RCC 7860 (cell line): Measurements from ENCODE around the gene HIBADH.
"Not testable (repeated sequence)": the region's sequence is repeated elsewhere in the genome, so short reads cannot be mapped to it uniquely, and the experiment has no call there.

ENCODE experiments used
- DNase-seq: peaks from one replicate; pipeline ENCODE4 v3.0.0-alpha.2; 2015; ENCODE audit warnings: low spot score
- FAIRE-seq: peaks from 2 replicates; lab custom pipeline; 2012; peaks lifted over from hg19 to GRCh38; lab: Jason Lieb, UNC

The HIBADH gene

DNA sequence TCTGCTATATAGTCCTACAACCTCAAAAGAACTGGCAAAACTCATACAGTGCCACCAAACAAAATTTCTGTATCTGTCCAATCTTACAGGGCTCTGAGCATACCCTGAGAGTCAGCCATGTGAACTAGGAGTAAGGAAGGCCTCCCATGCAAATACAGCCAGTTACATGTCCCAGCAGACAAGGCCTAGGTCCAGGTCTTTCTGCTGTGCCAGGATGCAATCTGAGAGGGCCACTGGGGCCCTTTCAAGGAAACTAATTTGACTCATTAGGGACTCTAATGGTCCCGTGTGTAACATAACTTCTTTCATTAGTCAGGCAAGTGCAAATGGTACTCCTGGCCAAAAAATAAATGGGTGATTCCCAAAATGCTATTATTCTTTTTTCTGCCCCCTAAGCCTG, 17.9 kb upstream of the HIBADH start:
- DNase-seq (no peak), FAIRE-seq (no peak)

DNA sequence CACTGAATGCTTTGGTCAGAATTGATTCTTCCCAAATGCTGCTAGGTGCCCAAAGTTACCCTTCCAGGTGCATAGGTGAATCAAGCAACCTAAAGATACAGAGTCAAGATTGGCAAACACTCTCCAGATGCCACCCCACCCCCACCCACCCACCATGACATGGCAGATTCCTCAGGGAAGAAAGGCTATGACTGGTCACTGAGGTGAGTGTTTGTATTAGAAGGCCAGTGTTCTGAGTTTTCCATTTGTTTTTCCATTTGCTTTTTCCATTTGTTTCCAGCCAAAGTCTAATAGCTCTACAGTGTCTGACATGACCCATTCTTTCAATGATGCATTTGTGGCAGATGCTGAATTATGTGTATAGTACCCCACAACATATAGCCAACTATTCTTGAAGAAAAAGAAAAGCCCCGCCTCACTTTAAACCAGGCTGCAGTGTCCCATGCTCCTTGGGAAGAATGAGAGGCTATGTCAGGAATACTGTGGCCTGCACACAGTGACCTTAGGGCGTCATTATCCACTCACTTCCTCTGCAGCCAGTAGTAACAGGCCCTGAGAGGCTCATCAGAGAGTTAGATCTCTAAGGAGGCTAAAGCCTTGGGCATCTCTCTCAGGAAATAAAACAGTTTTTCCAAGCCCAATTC, 16.1 kb upstream of the HIBADH start:
- DNase-seq (peak; percentile 41), FAIRE-seq (no peak)

DNA sequence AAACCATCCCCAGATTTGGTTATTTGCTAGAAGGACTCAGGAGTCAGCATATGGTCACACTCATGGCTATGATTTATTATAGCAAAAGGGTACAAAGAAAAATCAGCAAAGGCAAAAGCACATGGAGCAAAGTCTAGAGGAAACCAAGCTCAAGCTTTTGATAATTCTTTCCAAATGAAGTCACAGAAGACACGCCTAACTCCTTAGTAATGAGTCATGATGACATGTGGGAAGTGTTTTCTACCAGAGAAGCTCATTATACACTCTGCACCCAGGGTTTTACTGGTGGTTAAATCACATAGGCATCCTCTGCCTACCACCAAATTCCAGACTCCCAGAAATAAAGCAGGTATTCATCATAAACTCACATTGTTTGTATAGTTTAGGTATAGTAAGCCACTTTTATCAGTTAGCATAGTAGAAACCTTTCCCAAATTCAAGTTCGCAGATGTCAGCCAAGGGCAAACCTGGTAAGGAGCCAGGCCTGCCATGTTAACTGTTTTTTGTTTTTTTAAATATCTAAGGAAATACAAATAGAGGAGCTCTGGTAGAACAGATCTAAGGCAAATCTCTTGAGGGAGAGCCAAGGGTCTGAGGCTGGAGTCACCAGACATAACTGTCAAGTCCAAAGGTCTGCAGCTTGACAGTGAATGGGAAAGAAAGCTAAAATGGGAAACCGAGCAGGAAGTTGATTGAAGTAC, 15.4 kb upstream of the HIBADH start:
- peak; percentile 96 for FAIRE-seq

DNA sequence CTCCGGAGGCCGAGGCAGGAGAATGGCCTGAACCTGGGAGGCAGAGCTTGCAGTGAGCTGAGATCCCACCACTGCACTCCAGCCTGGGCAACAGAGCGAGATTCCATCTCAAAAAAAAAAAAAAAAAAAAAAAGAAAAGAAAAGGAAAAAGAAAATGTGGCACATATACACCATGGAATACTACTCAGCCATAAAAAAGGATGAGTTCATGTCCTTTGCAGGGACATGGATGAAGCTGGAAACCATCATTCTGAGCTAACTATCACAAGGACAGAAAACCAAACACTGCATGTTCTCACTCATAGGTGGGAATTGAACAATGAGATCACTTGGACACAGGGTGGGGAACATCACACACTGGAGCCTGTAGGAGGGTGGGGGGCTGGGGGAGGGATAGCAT, 11.4 kb upstream of the HIBADH start:
- FAIRE-seq, DNase-seq: not testable (repeated sequence)

More for the DNA sequence above, 15.4 kb upstream of the HIBADH start:
- DNase-seq, result peak; percentile 98

DNA sequence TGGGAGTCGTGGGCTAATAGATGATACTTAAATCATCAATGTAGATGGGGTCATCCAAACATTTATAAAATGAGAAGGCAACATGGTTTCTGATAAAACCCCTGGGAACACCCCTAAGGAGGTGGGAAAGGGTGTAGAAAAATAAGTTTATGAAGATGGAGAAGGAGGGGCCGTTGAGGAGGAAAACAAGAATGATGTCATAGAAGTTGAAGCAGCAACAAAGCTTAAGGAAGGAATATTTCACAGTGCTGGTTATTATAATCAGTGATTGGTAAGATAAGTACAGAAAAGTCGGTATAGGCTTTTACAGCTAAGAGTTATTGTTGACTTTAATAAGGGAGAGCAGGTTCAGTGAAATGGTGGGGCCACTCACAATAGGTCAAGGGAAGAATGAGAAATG, 9.0 kb upstream of the HIBADH start:
- DNase-seq (no peak), FAIRE-seq (no peak)

DNA sequence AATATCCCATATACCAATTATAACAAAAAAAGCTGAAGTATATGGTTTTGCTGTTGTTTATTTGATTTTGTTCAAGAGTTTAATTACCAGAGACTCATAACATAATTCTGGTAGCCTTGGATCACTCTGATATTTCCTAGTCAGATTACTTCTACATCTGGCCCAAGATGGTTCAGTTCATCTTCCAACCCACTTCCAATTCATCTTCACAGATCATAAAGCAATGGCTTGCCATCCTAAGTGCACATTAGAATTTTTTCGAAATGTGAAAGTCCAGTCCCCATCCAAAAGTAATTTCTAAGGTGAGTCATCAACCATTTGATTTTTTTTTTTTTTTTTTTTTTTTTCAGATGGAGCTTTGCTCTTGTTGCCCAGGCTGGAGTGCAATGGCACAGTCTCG, 8.0 kb upstream of the HIBADH start:
- DNase-seq, result no peak
- FAIRE-seq, result no peak

DNA sequence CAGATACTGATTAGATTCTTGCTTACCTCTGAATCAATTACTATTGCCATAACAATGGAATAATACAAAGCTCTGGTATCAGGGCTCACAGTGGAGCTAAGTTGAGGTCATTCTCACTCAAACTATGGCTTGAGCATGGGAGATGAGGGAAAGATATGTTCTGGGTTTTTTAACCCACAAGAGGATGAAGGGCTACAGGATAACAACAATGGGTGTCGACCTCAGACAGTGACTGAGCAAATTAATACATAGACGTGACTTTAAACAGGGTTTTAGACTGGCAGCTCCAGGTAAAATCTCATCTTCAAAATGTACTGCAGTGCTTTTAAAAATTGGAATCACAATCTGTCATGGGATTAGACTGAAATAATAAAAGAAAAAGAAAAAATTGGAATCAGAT, 7.5 kb upstream of the HIBADH start:
- FAIRE-seq, result no peak

DNA sequence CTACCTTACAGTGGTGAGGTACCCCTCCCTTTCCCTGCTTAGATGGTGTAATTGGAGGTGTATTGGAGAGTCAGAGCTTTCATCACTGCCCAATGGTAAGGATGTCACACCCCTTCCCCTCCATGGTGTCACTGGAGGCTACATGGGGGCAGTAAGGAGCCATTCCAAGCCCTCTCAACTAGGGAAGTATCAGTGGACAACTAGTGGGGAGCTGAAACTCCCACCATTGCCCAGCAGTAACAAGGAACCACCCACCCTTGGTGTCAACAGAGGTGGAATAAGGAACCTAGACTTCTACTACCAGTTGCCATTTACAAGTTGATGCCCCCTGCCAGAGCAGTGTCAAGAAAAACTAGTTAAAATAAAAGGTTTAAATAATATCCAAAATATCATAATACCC, 2.8 kb upstream of the HIBADH start:
- FAIRE-seq (no peak), DNase-seq (no peak)

More for the DNA sequence above, 7.5 kb upstream of the HIBADH start:
- DNase-seq, result no peak

DNA sequence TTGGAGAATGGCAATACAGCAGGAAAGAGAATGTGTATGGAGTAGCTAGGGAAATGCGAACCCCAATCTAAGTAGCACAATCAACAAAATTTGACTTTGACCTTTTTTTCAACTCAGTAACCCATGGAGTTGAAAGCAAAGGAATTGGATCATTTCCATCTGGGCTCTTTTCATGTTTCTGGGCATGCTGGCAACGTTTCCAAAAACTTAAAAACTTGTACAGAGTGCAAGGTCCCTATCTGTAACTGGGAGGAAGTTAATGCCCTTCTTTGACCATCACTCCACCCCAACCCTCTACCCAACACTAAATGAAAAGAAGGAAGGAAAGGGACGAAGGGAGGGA, 1.3 kb upstream of the HIBADH start:
- FAIRE-seq (no peak), DNase-seq (no peak)

DNA sequence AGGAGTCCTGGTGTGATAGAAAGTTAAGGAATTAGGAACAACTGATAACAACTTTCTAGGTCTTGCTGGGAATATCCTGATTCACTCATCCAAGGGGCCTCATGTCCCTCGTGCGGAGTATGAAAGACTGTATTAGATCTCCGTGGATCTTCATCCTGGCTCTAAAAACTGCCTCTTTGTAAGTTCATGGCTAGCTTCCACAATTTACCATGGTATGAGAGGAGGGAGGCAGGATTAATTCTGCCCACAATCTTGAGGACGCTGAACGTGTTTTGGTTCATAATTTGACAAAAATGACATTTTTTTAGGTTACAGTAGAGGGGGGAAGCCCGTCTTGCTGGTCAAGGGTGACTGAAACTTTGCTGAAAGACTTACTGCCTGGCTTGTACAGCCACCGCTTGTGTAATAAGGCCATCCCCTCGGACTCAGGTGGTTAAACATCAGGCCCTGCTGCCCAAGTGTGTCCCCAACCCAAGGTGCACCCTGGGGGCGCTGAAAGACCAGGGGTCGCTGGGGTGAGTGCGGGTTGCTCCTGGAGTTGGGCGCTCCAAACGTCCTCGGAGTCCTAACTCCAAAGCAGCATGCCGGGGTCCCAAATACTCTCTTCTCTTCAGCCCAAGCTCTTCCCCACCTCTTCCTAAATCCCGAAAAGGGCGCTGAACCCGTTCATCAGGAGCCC, 733 bp downstream of the HIBADH start:
- DNase-seq, result peak; percentile 13
- no peak for FAIRE-seq

DNA sequence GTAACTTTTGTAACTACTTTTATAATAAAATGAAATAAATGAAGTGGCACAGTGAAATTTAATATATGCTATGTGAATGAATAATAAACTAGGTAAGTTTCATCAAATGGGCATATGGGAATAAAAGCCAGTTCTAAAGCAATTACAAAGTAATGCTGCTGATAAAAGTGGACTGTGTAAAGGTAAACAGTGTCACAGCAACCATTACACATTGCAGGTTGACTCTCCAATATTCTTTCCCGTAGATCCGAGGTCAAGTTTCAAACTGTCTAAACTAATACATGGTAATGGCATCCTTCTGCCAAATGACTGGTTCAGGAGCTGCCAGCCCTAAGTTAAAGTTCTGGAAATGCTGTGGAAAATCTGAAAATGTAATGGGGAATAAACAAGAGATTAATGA, 6.0 kb downstream of the HIBADH start:
- FAIRE-seq, result no peak
- DNase-seq, result no peak

DNA sequence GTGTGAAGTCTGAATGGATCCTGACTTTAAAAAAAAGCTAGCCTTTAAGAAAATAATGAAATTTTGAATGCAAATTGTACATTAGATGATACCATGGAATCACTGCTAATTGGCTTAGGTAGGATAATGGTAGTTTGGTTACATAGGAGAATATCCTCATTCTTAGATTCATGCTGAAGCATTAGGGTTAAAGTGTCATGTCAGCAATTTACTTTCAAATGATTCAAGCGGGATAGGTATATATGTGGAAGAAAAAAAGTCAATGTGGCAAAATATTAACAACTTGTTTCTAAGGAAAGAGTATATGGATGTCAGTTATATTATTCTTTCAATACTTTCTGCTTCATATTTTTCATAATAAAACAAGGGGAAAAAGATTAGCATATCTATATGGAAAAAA, 7.5 kb downstream of the HIBADH start:
- DNase-seq (no peak), FAIRE-seq (no peak)

DNA sequence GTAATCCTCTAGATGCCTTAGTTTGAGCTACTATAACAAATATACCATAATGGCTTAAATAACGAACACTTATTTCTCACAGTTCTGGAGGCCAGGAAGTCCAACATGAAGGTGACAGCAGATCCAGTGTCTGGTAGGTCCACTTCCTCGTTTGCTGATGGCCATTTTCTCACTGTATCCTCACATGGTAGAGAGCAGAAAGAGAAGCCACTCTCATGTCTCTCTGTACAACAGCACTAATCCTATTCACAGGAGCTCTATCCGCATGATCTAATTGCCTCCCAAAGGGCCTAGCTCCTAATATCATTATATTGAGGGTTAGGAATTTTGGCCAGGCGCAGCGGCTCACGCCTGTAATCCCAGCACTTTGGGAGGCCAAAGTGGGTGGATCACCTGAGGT, 10.2 kb downstream of the HIBADH start:
- no peak for DNase-seq
- FAIRE-seq, result no peak

DNA sequence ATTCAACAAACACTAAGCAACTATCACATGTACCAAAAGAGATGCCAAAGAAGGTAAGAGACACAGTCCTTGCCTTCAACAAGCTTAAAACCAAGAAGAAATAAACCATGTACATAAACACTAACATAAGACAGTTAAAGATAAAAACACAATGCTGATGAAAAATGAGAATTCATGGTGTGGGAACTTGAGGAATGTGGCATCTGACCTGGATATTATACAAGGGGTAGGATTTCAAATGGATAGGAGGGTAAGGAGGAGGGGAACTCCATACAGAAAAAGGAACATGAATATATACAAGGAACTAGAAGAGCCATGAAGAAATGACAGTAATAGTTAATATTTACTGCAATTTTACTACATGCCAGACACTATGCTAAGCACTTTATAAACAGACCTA, 11.0 kb downstream of the HIBADH start:
- no peak for DNase-seq
- FAIRE-seq, result no peak

DNA sequence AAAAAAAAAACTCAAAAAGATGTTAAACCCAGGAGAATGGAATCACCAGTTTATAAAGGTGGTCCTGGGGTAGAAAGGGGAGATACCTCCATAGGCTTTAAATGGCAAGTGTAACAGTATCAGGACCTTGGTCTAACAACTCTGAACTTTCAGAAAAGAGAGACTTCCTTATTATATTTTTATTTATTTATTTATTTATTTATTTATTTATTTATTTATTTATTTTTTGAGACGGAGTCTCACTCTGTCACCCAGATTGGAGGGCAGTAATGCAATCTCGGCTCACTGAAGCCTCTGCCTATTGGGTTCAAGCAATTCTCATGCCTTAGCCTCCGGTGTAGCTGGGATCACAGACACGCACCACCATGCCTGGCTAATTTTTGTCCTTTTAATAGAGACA, 12.4 kb downstream of the HIBADH start:
- DNase-seq, result no peak
- no peak for FAIRE-seq

DNA sequence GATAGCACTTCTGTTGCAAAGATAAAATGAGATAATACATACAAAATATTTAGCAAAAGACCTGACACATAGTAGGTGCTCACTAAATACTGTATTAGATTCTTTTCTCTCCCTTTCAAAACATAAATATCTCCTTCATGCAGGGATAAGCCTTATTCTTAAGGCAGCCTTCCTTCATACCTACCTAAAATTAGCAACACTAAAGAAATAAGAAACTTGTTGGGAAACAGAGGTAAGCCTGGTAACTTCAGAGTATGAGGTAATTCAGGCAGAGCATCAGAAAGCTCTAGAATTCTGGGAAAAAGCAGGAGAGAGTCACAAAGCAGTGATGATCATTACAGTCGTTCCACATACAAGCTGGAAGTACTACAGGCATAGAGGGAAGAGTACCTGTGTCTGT, 15.2 kb downstream of the HIBADH start:
- no peak for DNase-seq

DNA sequence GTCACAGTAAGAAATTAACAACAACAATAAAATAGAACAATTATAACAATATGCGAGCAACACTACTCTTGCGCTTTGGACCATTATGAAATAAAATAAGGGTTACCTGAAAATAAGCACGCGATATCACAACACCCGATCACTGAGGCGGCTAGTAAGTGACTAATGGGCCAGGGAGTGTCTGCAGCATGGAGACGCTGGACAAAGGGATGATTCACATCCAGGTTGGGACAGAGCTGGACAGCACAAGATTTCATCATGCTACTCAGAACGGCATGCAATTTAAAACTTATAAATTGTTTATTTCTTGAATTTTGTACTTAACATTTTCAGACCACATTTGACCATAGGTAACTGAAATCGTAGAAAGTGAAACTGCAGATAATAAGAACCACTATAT, 15.6 kb downstream of the HIBADH start:
- DNase-seq (peak; percentile 82), FAIRE-seq (peak; percentile 95)

More for the DNA sequence above, 15.2 kb downstream of the HIBADH start:
- FAIRE-seq, result no peak

DNA sequence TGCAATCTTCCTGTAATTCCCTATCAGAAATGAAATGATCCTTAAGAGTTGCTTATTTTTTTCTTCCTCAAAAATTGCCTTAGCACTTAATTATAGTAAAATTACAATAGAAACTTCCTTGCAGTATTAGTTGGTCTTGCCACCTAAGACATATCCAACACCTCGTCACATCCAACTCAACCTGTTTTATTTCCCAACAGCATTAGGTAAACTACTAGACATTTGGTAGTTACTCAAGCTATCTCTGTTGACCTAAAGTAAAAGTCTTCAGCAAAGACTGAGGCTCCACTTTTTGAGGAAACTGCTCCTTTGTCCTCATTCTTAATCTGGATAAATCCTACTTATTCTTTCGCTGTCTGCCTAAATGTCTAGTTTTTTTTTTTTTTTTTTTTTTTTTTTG, 20.4 kb downstream of the HIBADH start:
- no peak for DNase-seq
- FAIRE-seq, result no peak

DNA sequence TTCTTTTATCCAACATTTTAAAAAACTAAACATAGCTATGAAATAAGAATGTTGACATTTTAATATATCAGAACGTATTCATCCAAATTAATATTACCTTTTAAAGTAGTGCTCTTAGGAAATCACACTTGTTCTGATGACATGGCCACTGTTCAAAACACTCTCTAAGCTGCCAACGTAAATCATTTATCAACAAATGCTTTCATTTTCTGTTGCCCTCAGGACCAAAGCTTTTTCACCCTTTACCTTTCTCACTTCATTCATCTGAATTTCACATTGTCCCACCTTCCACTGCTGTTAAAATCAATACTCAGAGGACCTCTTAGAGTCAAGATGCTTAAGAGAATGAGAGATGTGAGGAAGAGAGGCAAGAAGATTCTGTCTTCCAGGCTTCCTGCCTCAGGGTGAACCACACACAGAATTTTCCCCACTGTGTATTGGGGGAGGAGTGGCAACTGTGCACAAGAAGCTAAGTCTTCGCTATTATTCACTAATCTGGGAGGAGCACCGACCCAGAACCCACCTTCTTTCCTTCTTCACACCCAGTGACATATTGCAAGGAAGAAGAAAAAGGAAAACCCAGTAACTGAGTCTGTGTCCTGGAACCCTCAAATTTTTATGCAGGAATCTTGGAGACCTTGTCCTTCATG, 21.0 kb downstream of the HIBADH start:
- no peak for FAIRE-seq
- peak; percentile 62 for DNase-seq

DNA sequence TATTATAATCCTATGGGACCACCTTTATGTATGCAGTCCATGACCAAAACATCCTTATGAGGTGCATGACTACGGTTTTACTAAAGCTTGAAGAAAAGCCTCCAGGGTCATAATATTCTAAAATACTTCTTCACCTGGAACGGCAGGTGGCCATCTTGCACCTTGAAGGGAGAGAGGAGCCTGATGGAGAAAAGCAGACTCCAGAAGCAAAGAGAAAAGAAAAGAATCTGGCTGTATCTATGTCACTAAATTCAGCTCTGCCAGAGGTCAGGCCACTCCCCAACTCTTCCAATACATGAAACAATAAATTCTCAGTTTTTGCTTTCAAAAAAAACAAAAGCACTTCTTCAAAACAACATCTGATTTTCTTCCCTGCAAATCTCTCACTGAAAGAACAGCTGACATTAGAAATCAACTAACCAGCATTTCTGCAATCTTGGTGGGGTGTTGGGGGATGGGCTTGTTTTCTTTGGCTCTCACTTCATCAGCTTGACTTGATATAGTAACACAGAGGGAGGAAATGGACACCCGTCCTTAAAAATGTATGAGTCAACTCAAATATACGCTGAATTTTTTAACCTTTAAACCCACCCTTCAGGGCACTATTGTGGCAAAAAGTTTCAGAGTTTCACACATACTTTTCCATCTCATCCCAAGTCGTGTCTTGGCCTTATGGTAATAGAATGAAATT, 21.7 kb downstream of the HIBADH start:
- peak; percentile 68 for DNase-seq
- peak; percentile 83 for FAIRE-seq

DNA sequence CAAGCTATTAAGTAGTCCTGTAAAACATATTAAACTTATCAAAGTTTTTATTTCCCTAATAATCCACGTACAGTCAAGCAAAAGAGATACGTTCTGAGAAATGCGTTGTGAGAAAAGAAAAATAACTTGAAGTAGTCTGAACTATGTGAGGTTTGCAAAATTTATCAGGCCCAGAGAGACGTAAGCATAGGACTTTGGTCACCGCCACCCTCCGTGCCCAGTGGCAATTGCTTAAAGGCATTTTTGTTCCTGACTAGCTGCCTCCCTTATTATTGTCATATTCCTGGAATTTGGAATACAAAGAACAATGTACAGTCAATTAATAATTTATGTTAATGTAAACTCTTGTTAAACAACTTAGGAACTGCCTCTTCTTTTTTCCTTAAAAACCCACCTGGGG, 22.8 kb downstream of the HIBADH start:
- no peak for DNase-seq
- no peak for FAIRE-seq
